GM12878 (cell line): ENCODE measurements around the gene KHDRBS2. TPM values are rescaled to one million over a fixed set of nuclear protein-coding genes. Genes with fewer than 3 reads are reported as not detected.

Experiments used
- ATAC-seq: fragments of 200-7000 bp; cut with Tn5 transposase; 3 replicates; pipeline ENCODE4 v1.9.1; 2020; ENCODE audit warnings: mild to moderate bottlenecking, moderate library complexity
- BruUV-seq: library from RNA; stranded (reverse); fragments of 400-500 nt; replicated peaks from 2 replicates; lab custom pipeline; 2021; lab: Mats Ljungman, UMichigan
- CTCF ChIA-PET: fragments of 300-600 bp; sonication (Branson Sonifier 250); formaldehyde crosslinking; extraction: SDS; loops from one replicate; lab custom pipeline; 2021; ENCODE audit warnings: inconsistent platforms; lab: Yijun Ruan, JAX
- POLR2A ChIA-PET: fragments of 350-600 bp; formaldehyde crosslinking; extraction: SDS; loops from one replicate; lab custom pipeline; 2021; ENCODE audit warnings: inconsistent platforms; lab: Charles Lee
- RAD21 ChIA-PET: fragments of 300-600 bp; sonication (Branson Sonifier 250); formaldehyde crosslinking; loops from one replicate; lab custom pipeline; 2023; ENCODE audit warnings: antibody characterized with exemption; ENCODE audit not compliant: unreplicated experiment; lab: Charles Lee
- SMC1A ChIA-PET: fragments of 300-600 bp; sonication (Branson Sonifier 250); formaldehyde crosslinking; loops from one replicate; lab custom pipeline; 2023; ENCODE audit not compliant: unreplicated experiment, uncharacterized antibody; lab: Charles Lee
- DNase-seq: peaks from one replicate; pipeline ENCODE4 v3.0.0-alpha.2; 2011; ENCODE audit warnings: low read depth, low spot score
- FAIRE-seq: peaks from 3 replicates; lab custom pipeline; 2011; peaks lifted over from hg19 to GRCh38; lab: Jason Lieb, UNC
- H2AFZ ChIP-seq: 2 replicates; pipeline ENCODE4 v1.6.0; 2011; ENCODE audit warnings: low read depth, low read length, control low read depth; ENCODE audit not compliant: control insufficient read depth
- H3K27ac ChIP-seq: 2 replicates; pipeline ENCODE4 v1.5.1; 2011; ENCODE audit warnings: control low read depth; ENCODE audit not compliant: control insufficient read depth, insufficient read depth
- H3K27me3 ChIP-seq, 2 experiments: replicated peaks in 1 of 2; 2 replicates each; pipeline versions ENCODE4 v1.6.0 to v1.6.1; 2011; ENCODE audit warnings: low read length in 1 of 2; ENCODE audit not compliant: control insufficient read depth in 2 of 2, insufficient read depth in 2 of 2
- H3K36me3 ChIP-seq, 2 experiments: 2 replicates each; pipeline ENCODE4 v1.5.1; 2011; ENCODE audit warnings: low read length in 1 of 2; ENCODE audit not compliant: control insufficient read depth in 2 of 2, insufficient read depth in 2 of 2
- H3K4me1 ChIP-seq: 2 replicates; pipeline ENCODE4 v1.6.1; 2011; ENCODE audit warnings: mild to moderate bottlenecking, low read length, moderate library complexity, mixed read lengths; ENCODE audit not compliant: control insufficient read depth, insufficient read depth
- H3K4me2 ChIP-seq: 2 replicates; pipeline ENCODE4 v1.6.0; 2011; ENCODE audit warnings: control low read depth; ENCODE audit not compliant: control insufficient read depth, insufficient read depth
- H3K4me3 ChIP-seq: fragments of 200-600 bp; sonication (generic); 2 replicates; pipeline ENCODE4 v1.5.1; 2016
- H3K79me2 ChIP-seq: 2 replicates; pipeline ENCODE4 v1.6.0; 2011; ENCODE audit warnings: low read length; ENCODE audit not compliant: control insufficient read depth, insufficient read depth
- H3K9ac ChIP-seq: 2 replicates; pipeline ENCODE4 v1.8.0; 2011; ENCODE audit warnings: low read length, control low read depth, mixed read lengths; ENCODE audit not compliant: control insufficient read depth, insufficient read depth
- H3K9me3 ChIP-seq: replicated peaks from 3 replicates; pipeline ENCODE4 v1.5.1; 2011; ENCODE audit warnings: mild to moderate bottlenecking, low read length; ENCODE audit not compliant: control insufficient read depth, insufficient read depth
- H4K20me1 ChIP-seq: 2 replicates; pipeline ENCODE4 v1.6.0; 2011; ENCODE audit not compliant: control insufficient read depth, insufficient read depth
- BCL11A ChIP-seq: IDR thresholded peaks from 2 replicates; pipeline ENCODE4 v1.6.1; 2011; ENCODE audit warnings: low read depth, low read length
- BRCA1 ChIP-seq: IDR thresholded peaks from 2 replicates; pipeline ENCODE4 v1.6.1; 2011; ENCODE audit warnings: low read depth, low read length, improper control_type of control experiment
- DPF2 ChIP-seq: fragments of 450-650 bp; IDR thresholded peaks from 2 replicates; pipeline ENCODE4 v1.6.1; 2017; ENCODE audit warnings: mild to moderate bottlenecking
- ESRRA ChIP-seq: IDR thresholded peaks from 2 replicates; pipeline ENCODE4 v1.6.1; 2012; ENCODE audit warnings: mild to moderate bottlenecking, low read length, improper control_type of control experiment
- IKZF1 ChIP-seq: fragments of 450-650 bp; conservative IDR thresholded peaks from 2 replicates; pipeline ENCODE4 v1.6.1; 2017; ENCODE audit warnings: antibody characterized with exemption, mild to moderate bottlenecking
- TBL1XR1 ChIP-seq: IDR thresholded peaks from 2 replicates; pipeline ENCODE4 v1.6.1; 2012; ENCODE audit warnings: low read depth, low read length, improper control_type of control experiment
- TCF12 ChIP-seq: IDR thresholded peaks from 2 replicates; pipeline ENCODE4 v1.6.1; 2011; ENCODE audit warnings: low read depth, mild to moderate bottlenecking, low read length
- ZNF207 ChIP-seq: fragments of 450-650 bp; IDR thresholded peaks from 2 replicates; pipeline ENCODE4 v1.6.1; 2014; ENCODE audit warnings: antibody characterized with exemption, mild to moderate bottlenecking, borderline replicate concordance
- WGBS: methylation state at CpG from one replicate; pipeline ENCODE4 v1.1.6; 2016; ENCODE audit warnings: low lambda C conversion rate; ENCODE audit not compliant: insufficient replicate concordance, insufficient coverage; ENCODE audit errors: missing lambda C conversion rate; 5-methylcytosine and 5-hydroxymethylcytosine counted together
- in situ Hi-C: fragments of 300-500 bp; cut with MboI; formaldehyde crosslinking; loops from 9 replicates; pipeline ENCODE4 v1.14.3; 2018; ENCODE audit warnings: mixed read lengths
- intact Hi-C: fragments of 100-400 bp; cut with micrococcal nuclease; formaldehyde crosslinking; loops from one replicate; pipeline ENCODE4 v1.14.2; 2022; ENCODE audit not compliant: unreplicated experiment
- polyA plus RNA-seq, 11 experiments: library from polyadenylated mRNA; depleted of rRNA in 4 of 11; unstranded in 6 of 11; stranded (reverse) in 5 of 11; fragments of >200 nt; fragmentation: Nextera tagmentation in 4 of 11; fragmentation: Illumina TruSeq in 1 of 11; extraction: Ambion mirVana in 4 of 11; extraction: Trizol in 1 of 11; gene quantifications; 1 replicate in 1 of 11; 2 replicates in 10 of 11; pipeline versions ENCODE4 v1.2.1 to v1.2.3, GENCODE V29; 2011 to 2016; ENCODE audit warnings: inconsistent platforms in 2 of 11, missing spikeins in 2 of 11, low read depth in 1 of 11
- total RNA-seq, 4 experiments: library from RNA; depleted of rRNA in 3 of 4; stranded (reverse); fragments of >200 nt in 3 of 4; fragmentation: Illumina TruSeq in 1 of 4; extraction: Trizol in 1 of 4; gene quantifications; 2 replicates each; pipeline versions ENCODE4 v1.2.1 to v1.2.3, GENCODE V29; 2013 to 2021
- TF ChIP-seq, protein P1 (sequence below): fragments of 450-650 bp; IDR thresholded peaks from 2 replicates; pipeline ENCODE4 v1.6.1; 2017; ENCODE audit warnings: low read depth, mild to moderate bottlenecking, moderate library complexity
- TF ChIP-seq, protein P2 (sequence below): fragments of 450-650 bp; IDR thresholded peaks from 2 replicates; pipeline ENCODE4 v1.6.1; 2016; ENCODE audit warnings: mild to moderate bottlenecking

KHDRBS2 gene
- total and polyA plus RNA-seq, 10 of the 15 experiments (the other 5 are each of a cell fraction or from before 2014, with no cell fraction given): 0.11 to 0.56 TPM; not detected in 8

DNA sequence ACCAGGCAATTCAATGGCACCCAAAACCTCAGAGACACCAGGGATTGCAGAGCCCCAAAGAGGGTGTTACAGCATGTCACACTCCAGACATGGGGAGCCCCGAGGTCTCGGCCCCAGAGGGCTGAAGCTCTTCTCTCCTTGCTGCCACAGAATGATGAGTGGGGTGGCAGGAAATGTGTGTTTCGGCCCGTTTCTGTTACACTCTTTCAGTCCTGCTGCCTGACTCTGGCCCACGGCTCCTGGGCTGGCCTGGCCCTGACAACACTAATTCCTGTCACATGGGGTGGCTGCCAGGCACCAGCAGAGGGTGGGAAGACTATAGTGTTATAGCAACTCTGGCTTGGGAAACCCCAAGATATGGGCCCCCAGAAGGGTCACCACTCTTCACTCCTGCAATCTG, 183.6 kb downstream of the KHDRBS2 start:
- Histone ChIP-seq H3K4me1 (no peaks in the 10 kb centered on the region), H2AFZ (no peak overlapping the region), H3K27ac (no peak overlapping the region), H3K36me3 (no peaks in the 10 kb centered on the region), H3K4me3 (no peak overlapping the region), H4K20me1 (no peaks in the 10 kb centered on the region), H3K9me3 (no peaks in the 10 kb centered on the region; the same call in 2 of the 3 replicates), H3K4me2 (no peak overlapping the region), H3K27me3 (no peaks in the 10 kb centered on the region), H3K9ac (no peak overlapping the region), H3K79me2 (no peaks in the 10 kb centered on the region)
- TF ChIP-seq DPF2 (no peak), BRCA1 (no peak), TCF12 (no peak), BCL11A (no peak), ESRRA (no peak), TBL1XR1 (no peak), ZNF207 (no peak), IKZF1 (no peak)
- TF ChIP-seq, protein P1, sequence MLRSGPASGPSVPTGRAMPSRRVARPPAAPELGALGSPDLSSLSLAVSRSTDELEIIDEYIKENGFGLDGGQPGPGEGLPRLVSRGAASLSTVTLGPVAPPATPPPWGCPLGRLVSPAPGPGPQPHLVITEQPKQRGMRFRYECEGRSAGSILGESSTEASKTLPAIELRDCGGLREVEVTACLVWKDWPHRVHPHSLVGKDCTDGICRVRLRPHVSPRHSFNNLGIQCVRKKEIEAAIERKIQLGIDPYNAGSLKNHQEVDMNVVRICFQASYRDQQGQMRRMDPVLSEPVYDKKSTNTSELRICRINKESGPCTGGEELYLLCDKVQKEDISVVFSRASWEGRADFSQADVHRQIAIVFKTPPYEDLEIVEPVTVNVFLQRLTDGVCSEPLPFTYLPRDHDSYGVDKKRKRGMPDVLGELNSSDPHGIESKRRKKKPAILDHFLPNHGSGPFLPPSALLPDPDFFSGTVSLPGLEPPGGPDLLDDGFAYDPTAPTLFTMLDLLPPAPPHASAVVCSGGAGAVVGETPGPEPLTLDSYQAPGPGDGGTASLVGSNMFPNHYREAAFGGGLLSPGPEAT: no peak
- TF ChIP-seq, protein P2, sequence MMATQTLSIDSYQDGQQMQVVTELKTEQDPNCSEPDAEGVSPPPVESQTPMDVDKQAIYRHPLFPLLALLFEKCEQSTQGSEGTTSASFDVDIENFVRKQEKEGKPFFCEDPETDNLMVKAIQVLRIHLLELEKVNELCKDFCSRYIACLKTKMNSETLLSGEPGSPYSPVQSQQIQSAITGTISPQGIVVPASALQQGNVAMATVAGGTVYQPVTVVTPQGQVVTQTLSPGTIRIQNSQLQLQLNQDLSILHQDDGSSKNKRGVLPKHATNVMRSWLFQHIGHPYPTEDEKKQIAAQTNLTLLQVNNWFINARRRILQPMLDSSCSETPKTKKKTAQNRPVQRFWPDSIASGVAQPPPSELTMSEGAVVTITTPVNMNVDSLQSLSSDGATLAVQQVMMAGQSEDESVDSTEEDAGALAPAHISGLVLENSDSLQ: no peak
- ChIA-PET CTCF (no interaction called here), SMC1A (no interaction called here), RAD21 (no interaction called here), POLR2A (no interaction called here)
- no TSS peak for BruUV-seq
- intact Hi-C loops: no loop called here
- WGBS: 3% methylated on average over 5 of the region's 5 CpGs
- FAIRE-seq (no peak), DNase-seq (no peak), ATAC-seq (no peak)
- in situ Hi-C loops: no loop called here
